ENCODE results near the gene STK25. TPM values are rescaled to one million over a fixed set of nuclear protein-coding genes. Genes with fewer than 3 reads are reported as not detected.

STK25 gene
- total and polyA plus RNA-seq, 9 donors: 71.1 to 150 (median 108) TPM

GRCh38 chr2:241467777-241468475 lies 40.5 kb downstream of the STK25 start:
- intact Hi-C loops (cut with DNase I): no loop called here
- no peak overlapping the region for H3K4me3 ChIP-seq
- no peaks in the 10 kb centered on the region for H3K36me3 ChIP-seq
- H3K9me3 ChIP-seq: no peaks in the 10 kb centered on the region
- DNase-seq: no peak
- TF ChIP-seq EP300 (IDR thresholded peaks at IDR 0.05) (no peak), POLR2A (IDR thresholded peaks at IDR 0.05) (no peak)
- TF ChIP-seq, protein P1, sequence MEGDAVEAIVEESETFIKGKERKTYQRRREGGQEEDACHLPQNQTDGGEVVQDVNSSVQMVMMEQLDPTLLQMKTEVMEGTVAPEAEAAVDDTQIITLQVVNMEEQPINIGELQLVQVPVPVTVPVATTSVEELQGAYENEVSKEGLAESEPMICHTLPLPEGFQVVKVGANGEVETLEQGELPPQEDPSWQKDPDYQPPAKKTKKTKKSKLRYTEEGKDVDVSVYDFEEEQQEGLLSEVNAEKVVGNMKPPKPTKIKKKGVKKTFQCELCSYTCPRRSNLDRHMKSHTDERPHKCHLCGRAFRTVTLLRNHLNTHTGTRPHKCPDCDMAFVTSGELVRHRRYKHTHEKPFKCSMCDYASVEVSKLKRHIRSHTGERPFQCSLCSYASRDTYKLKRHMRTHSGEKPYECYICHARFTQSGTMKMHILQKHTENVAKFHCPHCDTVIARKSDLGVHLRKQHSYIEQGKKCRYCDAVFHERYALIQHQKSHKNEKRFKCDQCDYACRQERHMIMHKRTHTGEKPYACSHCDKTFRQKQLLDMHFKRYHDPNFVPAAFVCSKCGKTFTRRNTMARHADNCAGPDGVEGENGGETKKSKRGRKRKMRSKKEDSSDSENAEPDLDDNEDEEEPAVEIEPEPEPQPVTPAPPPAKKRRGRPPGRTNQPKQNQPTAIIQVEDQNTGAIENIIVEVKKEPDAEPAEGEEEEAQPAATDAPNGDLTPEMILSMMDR (IDR thresholded peaks at IDR 0.05): no peak
- no peaks in the 10 kb centered on the region for H3K27me3 ChIP-seq
- H3K4me1 ChIP-seq (ENCODE audit: insufficient read depth): no peaks in the 10 kb centered on the region
- H3K27ac ChIP-seq: no peak overlapping the region
- WGBS, 3 donors: 91 to 94% (median 92%) methylated on average over 23 of the region's 23 CpGs

- H3K4me3 ChIP-seq: no peak overlapping the region
- WGBS, 3 donors: 89 to 91% (median 91%) methylated on average over 10 of the region's 10 CpGs
- DNase-seq: no peak
- H3K9me3 ChIP-seq: no peaks in the 10 kb centered on the region
- TF ChIP-seq EP300 (IDR thresholded peaks at IDR 0.05): no peak
- TF ChIP-seq, protein P1 (IDR thresholded peaks at IDR 0.05): no peak
- no peak for TF ChIP-seq POLR2A (IDR thresholded peaks at IDR 0.05)
- H3K27ac ChIP-seq: no peak overlapping the region
- intact Hi-C loops (cut with DNase I): loop anchor here in 1 of 4 donors (1.0 kb wide), 1 partner anchor 31 kb away; no protein-coding TSS in a partner anchor
- H3K36me3 ChIP-seq: no peaks in the 10 kb centered on the region
- H3K4me1 ChIP-seq (ENCODE audit: insufficient read depth): no peaks in the 10 kb centered on the region
- H3K27me3 ChIP-seq: no peaks in the 10 kb centered on the region
Measured at GRCh38 chr2:241466230-241466629, 42.2 kb downstream of the STK25 start.

DNA sequence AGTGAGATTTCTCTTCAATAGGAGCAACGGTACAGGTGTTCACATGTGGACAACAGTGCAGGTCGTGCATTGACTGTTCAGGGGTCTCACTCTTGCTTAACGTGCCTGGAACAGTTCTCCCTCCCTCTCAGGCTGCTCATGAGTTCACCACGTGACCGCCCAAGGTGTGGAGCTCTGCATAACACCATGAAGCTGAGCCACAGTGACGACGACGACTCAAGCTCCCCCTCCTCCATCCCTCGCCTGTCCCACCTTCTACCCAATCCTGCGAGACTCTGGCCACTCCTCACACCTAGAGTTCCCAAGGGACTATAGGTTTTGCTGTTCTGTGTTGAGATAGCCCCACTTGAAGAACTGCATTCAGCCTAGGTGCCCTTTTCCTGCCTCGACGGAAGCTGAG lies 42.8 kb downstream of the STK25 start:
- DNase-seq: no peak
- WGBS, 3 donors: 68 to 72% (median 71%) methylated on average over 12 of the region's 12 CpGs
- H3K27ac ChIP-seq: no peak overlapping the region
- H3K9me3 ChIP-seq: no peaks in the 10 kb centered on the region
- no peak overlapping the region for H3K4me3 ChIP-seq
- H3K36me3 ChIP-seq: no peaks in the 10 kb centered on the region
- intact Hi-C loops (cut with DNase I): no loop called here
- TF ChIP-seq, protein P1 (IDR thresholded peaks at IDR 0.05): no peak
- no peak for TF ChIP-seq EP300 (IDR thresholded peaks at IDR 0.05)
- TF ChIP-seq POLR2A (IDR thresholded peaks at IDR 0.05): no peak
- H3K4me1 ChIP-seq (ENCODE audit: insufficient read depth): no peaks in the 10 kb centered on the region
- H3K27me3 ChIP-seq: no peaks in the 10 kb centered on the region

DNA sequence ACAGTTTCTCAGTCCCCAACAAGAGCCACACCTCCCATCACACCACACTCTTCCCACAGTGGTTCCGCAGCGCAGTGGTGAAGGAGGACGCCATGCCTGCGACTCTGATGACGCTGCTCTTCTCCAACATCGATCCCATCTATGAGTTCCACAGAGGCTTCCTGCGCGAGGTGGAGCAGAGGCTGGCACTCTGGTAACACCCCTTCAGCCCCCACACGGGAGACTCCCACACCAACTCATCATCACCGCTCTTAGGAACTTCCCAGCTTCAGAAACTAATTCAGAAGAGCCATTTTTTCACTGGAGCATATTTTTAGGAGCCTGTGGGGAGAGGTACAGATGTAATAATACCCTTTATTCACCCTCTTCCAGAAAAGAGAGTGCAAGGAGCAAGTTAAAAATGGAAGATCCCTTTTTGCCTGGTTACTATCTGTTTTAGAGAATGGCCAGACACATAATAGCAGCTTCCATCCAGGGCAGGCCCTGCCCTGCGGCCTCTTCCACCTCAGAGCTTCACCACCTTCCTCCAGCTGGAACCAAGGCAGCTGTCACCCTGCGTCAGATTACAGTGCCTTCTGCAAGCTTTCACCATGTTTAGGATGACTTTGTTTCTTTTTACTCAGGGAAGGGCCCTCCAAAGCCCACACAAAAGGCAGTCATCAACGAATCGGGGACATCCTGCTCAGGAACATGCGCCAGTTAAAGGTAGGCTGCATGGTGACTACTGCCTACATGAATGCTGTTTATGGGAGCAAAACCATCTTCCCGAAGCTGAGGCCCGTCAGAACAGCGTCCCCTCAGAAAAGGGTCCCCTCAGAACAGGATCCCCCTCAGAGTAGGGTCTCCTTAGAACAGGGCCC lies 44.9 kb downstream of the STK25 start:
- no peak for DNase-seq
- no peak overlapping the region for H3K4me3 ChIP-seq
- H3K27ac ChIP-seq: no peak overlapping the region
- 88 to 92% (median 89%) methylated on average over 18 of the region's 18 CpGs for WGBS, 3 donors
- TF ChIP-seq, protein P1 (IDR thresholded peaks at IDR 0.05): no peak
- no peaks in the 10 kb centered on the region for H3K4me1 ChIP-seq (ENCODE audit: insufficient read depth)
- H3K9me3 ChIP-seq: no peaks in the 10 kb centered on the region
- intact Hi-C loops (cut with DNase I): no loop called here
- H3K27me3 ChIP-seq: no peaks in the 10 kb centered on the region
- no peaks in the 10 kb centered on the region for H3K36me3 ChIP-seq

Measured in ovary (tissue), 9 donors.